Type B pancreatic cell (in vitro differentiated cells): ENCODE data around the gene OAT. TPM values are rescaled to one million over a fixed set of nuclear protein-coding genes. Genes with fewer than 3 reads are reported as not detected.

Experiments used
- DNase-seq: peaks from one replicate; pipeline ENCODE4 v3.0.0; 2021; ENCODE audit warnings: mixed read lengths; ENCODE audit not compliant: unreplicated experiment; ENCODE audit errors: extremely low spot score
- H3K27ac Mint-ChIP-seq: 2 replicates; pipeline ENCODE4 v1.8.0; 2021; ENCODE audit warnings: mild to moderate bottlenecking, mixed read lengths
- H3K27me3 Mint-ChIP-seq: 2 replicates; pipeline ENCODE4 v1.8.0; 2021; ENCODE audit warnings: mixed read lengths
- H3K36me3 Mint-ChIP-seq: 2 replicates; pipeline ENCODE4 v1.8.0; 2021; ENCODE audit warnings: mixed read lengths
- H3K4me1 Mint-ChIP-seq: one replicate; pipeline ENCODE4 v1.8.0; 2021; ENCODE audit warnings: mixed read lengths; ENCODE audit not compliant: unreplicated experiment
- H3K4me3 Mint-ChIP-seq: 2 replicates; pipeline ENCODE4 v1.8.0; 2021; ENCODE audit warnings: mild to moderate bottlenecking, mixed read lengths
- H3K9me3 Mint-ChIP-seq: 2 replicates; pipeline ENCODE4 v1.8.0; 2021; ENCODE audit warnings: mixed read lengths
- CTCF ChIP-seq: fragments of 200-600 bp; sonication (generic); conservative IDR thresholded peaks from 2 replicates; pipeline ENCODE4 v1.5.0; 2021; ENCODE audit warnings: antibody characterized with exemption, mild to moderate bottlenecking
- total RNA-seq: library from RNA; stranded (reverse); gene quantifications from 2 replicates; pipeline ENCODE4 v1.2.1, GENCODE V29; 2021; ENCODE audit warnings: low replicate concordance

Gene OAT
- total RNA-seq, 1 donor from 2014 or later: 83.4 TPM

GRCh38 chr10:124458889-124459288 lies 40.2 kb upstream of the OAT start:
- no peak for DNase-seq
- peaks cover 8% of the 10 kb centered on the region for H3K4me1 Mint-ChIP-seq
- no peaks in the 10 kb centered on the region for H3K9me3 Mint-ChIP-seq

GRCh38 chr10:124458473-124458872 lies 39.8 kb upstream of the OAT start:
- no peak for DNase-seq
- H3K27ac Mint-ChIP-seq: peak overlapping the region; percentile 40
- no peaks in the 10 kb centered on the region for H3K9me3 Mint-ChIP-seq
- TF ChIP-seq CTCF: no peak
- H3K4me3 Mint-ChIP-seq: peak overlapping the region; percentile 23
- H3K27me3 Mint-ChIP-seq: peaks cover 38% of the 10 kb centered on the region
- H3K4me1 Mint-ChIP-seq: peaks cover 8% of the 10 kb centered on the region
- H3K36me3 Mint-ChIP-seq: no peaks in the 10 kb centered on the region

More at GRCh38 chr10:124458889-124459288, 40.2 kb upstream of the OAT start:
- Mint-ChIP-seq H3K4me3 (peak overlapping the region; percentile 23), H3K36me3 (no peaks in the 10 kb centered on the region), H3K27ac (peak overlapping the region; percentile 40), H3K27me3 (peaks cover 34% of the 10 kb centered on the region)
- no peak for TF ChIP-seq CTCF

DNA sequence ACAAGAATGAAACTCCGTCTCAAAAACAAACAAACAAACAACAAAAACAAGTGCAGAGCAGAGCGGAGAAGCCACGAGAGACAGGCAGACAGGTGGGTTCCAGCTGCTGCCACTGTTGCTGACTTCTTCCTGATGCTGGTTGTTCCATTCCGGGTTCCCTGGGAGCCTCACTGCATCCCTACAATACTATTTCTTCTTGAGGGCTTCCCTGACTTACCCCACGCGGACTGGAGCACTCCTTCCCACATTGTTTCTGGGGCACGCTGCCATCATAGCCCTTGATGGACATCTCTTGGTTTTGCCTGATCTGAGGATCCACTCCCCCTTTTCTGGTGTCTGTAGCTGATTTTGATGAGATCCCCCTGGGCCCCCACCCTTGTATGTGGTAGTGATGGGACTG lies 36.7 kb upstream of the OAT start:
- no peak for TF ChIP-seq CTCF
- Mint-ChIP-seq H3K4me1 (peaks cover 5% of the 10 kb centered on the region), H3K4me3 (no peak overlapping the region), H3K27ac (no peak overlapping the region), H3K9me3 (no peaks in the 10 kb centered on the region), H3K27me3 (peaks cover 67% of the 10 kb centered on the region), H3K36me3 (no peaks in the 10 kb centered on the region)
- no peak for DNase-seq

DNA sequence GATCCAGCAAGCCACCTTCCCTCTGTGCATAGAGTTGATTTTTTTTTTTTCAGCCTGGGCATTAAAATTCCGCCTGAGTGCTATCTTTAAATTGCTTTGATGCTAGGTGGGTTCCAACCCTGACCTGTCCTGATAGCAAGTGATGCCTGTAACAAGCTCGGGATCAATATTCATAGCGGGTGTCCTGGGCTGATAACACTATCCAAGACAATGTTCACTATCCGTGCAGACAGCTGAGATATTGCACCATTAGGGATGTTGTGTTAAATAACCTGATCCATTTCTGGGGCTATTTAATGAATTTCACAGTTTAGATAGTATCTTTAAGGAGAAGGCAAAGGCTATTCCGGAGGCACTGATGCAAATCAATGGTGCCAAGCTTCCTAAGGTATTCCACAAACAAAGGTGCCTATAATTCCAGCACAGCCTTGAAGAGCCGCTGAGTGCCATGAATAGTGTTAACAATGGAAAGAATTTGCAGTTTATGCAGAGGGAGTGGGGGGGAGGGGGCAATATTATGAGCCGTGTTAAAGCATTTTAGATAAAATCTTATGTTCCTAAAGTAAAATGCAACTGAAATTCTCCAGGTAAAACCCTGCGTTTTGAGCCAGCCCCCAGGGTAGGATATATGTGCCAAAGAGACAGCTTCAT lies 35.4 kb upstream of the OAT start:
- no peak overlapping the region for H3K4me3 Mint-ChIP-seq
- DNase-seq: no peak
- TF ChIP-seq CTCF: no peak
- H3K36me3 Mint-ChIP-seq: no peaks in the 10 kb centered on the region
- peaks cover 75% of the 10 kb centered on the region for H3K27me3 Mint-ChIP-seq
- H3K9me3 Mint-ChIP-seq: no peaks in the 10 kb centered on the region
- peaks cover 12% of the 10 kb centered on the region for H3K4me1 Mint-ChIP-seq
- H3K27ac Mint-ChIP-seq: no peak overlapping the region

DNA sequence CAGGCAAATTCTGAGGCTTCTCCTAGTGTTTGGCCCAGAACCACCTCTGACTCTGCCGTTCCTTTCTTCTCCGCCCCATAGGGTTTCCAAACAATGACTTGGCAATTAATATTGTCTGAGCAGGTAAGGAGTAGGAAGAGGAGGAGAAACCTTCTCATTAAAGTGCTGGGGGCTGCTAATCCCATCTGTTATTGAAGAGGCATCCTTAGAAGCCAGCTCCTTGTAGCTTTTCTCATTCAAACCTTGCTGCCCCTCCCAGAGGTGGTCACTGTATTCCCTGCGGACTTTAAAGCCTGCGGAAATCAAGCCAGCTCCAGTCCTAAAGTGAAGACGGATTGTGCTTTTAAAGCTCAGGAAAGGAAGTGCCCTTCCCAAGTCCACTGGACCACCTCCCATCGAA lies 32.6 kb upstream of the OAT start:
- Mint-ChIP-seq H3K36me3 (no peaks in the 10 kb centered on the region), H3K4me1 (peaks cover 22% of the 10 kb centered on the region), H3K27ac (no peak overlapping the region), H3K27me3 (peaks cover 95% of the 10 kb centered on the region), H3K9me3 (no peaks in the 10 kb centered on the region), H3K4me3 (peak overlapping the region; percentile 71)
- DNase-seq: no peak
- no peak for TF ChIP-seq CTCF

DNA sequence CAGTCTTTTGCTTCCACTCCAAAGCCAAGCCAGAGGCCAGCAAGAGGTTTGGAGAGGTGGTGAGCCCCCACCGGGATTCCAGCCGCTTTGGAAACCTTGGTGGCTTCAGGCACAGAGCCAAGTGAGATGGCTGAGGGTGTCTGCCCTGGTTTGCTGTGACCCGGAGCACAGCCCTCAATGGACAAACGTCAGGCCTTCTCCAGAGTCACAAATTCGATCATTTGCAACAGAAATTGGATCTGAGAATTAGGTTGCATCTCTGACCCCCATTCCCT lies 32.0 kb upstream of the OAT start:
- TF ChIP-seq CTCF: no peak
- peaks cover 22% of the 10 kb centered on the region for H3K4me1 Mint-ChIP-seq
- H3K36me3 Mint-ChIP-seq: no peaks in the 10 kb centered on the region
- no peak overlapping the region for H3K27ac Mint-ChIP-seq
- DNase-seq: no peak
- H3K9me3 Mint-ChIP-seq: no peaks in the 10 kb centered on the region
- peak overlapping the region; percentile 84 for H3K4me3 Mint-ChIP-seq
- H3K27me3 Mint-ChIP-seq: peaks cover 95% of the 10 kb centered on the region
